HFFc6 (cell line): ENCODE data around the gene SPATA21. TPM values are rescaled to one million over a fixed set of nuclear protein-coding genes. Genes with fewer than 3 reads are reported as not detected.
A peak's percentile ranks its signal among the peaks of the same experiment; 100 is the strongest.
"Not testable (repeated sequence)": the region's sequence is repeated elsewhere in the genome, so short reads cannot be mapped to it uniquely, and the experiment has no call there.

ENCODE experiments used
- DNase-seq: peaks from one replicate; pipeline ENCODE4 v3.0.0-alpha.2; 2018
- H3K27ac Mint-ChIP-seq: 2 replicates; pipeline ENCODE4 v1.8.0; 2020; ENCODE audit warnings: mild to moderate bottlenecking, mixed read lengths
- H3K27me3 Mint-ChIP-seq: 2 replicates; pipeline ENCODE4 v1.8.0; 2021; ENCODE audit warnings: mild to moderate bottlenecking, moderate library complexity, mixed read lengths; ENCODE audit not compliant: insufficient read depth
- H3K36me3 Mint-ChIP-seq: 2 replicates; pipeline ENCODE4 v1.8.0; 2021; ENCODE audit warnings: low read depth, mixed read lengths
- H3K4me1 Mint-ChIP-seq: 2 replicates; pipeline ENCODE4 v1.8.0; 2020; ENCODE audit warnings: low read depth, mixed read lengths
- H3K4me3 Mint-ChIP-seq: 2 replicates; pipeline ENCODE4 v1.8.0; 2020; ENCODE audit warnings: mild to moderate bottlenecking, moderate library complexity, mixed read lengths
- H3K9me3 Mint-ChIP-seq: 2 replicates; pipeline ENCODE4 v1.8.0; 2020; ENCODE audit warnings: mild to moderate bottlenecking, mixed read lengths
- total RNA-seq, 6 experiments: library from RNA; stranded (reverse); fragmentation: NEBNext Ultra II Directional; extraction: Animal tissue kit (Norgen Biotek cat#: 25700); gene quantifications; 2 replicates in 1 of 6; 3 replicates in 5 of 6; pipeline ENCODE4 v1.2.3, GENCODE V29; 2021
- TF ChIP-seq, protein P1 (sequence below): fragments of 200-600 bp; sonication (generic); IDR thresholded peaks from 2 replicates; pipeline ENCODE4 v1.5.0; 2021; ENCODE audit warnings: antibody characterized with exemption, mild to moderate bottlenecking

SPATA21 gene
- total RNA-seq, 6 experiments from 2014 or later = 0.07 TPM; not detected in 5

DNA sequence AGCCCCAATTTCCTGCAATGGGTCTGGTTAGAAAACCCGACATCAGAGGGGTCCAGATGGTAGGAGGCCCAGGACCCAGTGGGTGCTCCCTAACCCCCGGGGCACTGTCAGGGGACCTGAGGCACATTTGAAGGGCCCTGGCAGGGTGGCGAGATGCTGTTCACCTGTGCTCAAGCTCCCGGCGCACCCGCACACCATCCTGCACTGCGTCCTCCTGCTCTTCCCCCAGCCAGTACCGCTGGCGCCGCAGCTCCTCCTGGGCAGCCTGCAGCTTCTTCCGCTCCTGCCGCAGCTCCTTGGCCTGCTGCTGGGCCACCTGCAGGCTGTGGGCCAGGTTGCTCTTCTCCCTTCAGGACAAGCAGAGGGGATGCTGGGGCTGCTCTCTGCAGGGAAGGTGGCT, 40.9 kb upstream of the SPATA21 start:
- DNase-seq = no peak
- peaks cover 8% of the 10 kb centered on the region; the same call in 1 of the 2 replicates for H3K36me3 Mint-ChIP-seq
- no peaks in the 10 kb centered on the region for H3K4me1 Mint-ChIP-seq
- TF ChIP-seq, protein P1, sequence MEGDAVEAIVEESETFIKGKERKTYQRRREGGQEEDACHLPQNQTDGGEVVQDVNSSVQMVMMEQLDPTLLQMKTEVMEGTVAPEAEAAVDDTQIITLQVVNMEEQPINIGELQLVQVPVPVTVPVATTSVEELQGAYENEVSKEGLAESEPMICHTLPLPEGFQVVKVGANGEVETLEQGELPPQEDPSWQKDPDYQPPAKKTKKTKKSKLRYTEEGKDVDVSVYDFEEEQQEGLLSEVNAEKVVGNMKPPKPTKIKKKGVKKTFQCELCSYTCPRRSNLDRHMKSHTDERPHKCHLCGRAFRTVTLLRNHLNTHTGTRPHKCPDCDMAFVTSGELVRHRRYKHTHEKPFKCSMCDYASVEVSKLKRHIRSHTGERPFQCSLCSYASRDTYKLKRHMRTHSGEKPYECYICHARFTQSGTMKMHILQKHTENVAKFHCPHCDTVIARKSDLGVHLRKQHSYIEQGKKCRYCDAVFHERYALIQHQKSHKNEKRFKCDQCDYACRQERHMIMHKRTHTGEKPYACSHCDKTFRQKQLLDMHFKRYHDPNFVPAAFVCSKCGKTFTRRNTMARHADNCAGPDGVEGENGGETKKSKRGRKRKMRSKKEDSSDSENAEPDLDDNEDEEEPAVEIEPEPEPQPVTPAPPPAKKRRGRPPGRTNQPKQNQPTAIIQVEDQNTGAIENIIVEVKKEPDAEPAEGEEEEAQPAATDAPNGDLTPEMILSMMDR = no peak
- no peak overlapping the region for H3K4me3 Mint-ChIP-seq
- peaks cover 4% of the 10 kb centered on the region for H3K27me3 Mint-ChIP-seq
- H3K27ac Mint-ChIP-seq = no peak overlapping the region
- H3K9me3 Mint-ChIP-seq = no peaks in the 10 kb centered on the region

DNA sequence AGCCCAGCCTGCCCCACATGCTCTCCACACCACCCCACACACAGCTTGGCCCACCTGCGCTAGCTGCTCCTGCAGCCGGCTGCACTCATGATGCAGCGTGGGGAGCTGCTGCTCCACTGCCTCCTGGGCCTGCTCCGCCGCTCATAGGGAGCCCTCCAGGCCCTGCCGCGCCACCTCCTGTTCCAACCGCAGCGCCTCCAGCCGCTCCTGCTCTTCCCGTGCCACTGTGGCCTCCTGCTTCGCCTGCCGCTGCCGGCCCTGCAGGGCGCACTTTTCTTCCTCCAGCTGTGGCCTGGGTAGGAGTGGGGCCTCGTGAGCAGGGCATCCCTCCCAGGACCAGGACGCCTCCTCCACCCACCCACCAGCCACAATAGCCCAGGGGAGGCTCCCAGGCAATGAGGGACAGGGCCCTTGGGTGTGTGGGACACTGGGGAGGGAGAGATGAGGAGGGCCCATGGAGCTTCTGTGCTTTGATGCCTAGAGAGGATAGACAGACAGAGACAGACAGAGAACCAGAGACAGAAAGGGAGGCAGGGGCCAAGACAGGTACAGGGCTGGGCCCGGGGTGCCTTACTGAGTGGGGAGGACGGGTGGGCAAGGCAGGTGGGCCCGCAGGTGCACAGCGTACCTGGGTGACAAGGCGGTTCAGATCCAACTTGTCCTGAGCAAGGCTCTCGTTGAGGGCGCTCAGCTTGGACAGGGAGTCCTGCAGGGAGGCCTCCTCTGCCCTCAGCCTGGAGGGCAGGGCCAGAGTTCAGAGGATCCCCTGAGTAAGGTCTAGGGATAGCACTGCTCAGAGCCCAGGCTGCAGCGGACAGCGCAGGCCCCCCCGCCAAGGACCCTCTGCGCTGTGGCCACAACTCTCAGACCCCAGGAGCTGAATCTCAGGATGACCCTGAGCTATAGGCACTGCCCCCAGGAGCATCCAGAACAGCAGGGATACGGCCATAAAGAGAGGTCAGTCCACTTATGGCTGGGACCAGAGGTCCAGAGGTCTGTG, 38.8 kb upstream of the SPATA21 start:
- not testable (repeated sequence) for DNase-seq, H3K27ac Mint-ChIP-seq, H3K4me1 Mint-ChIP-seq, H3K27me3 Mint-ChIP-seq, H3K9me3 Mint-ChIP-seq, H3K4me3 Mint-ChIP-seq
- H3K36me3 Mint-ChIP-seq = peaks cover 20% of the 10 kb centered on the region; the same call in 1 of the 2 replicates

DNA sequence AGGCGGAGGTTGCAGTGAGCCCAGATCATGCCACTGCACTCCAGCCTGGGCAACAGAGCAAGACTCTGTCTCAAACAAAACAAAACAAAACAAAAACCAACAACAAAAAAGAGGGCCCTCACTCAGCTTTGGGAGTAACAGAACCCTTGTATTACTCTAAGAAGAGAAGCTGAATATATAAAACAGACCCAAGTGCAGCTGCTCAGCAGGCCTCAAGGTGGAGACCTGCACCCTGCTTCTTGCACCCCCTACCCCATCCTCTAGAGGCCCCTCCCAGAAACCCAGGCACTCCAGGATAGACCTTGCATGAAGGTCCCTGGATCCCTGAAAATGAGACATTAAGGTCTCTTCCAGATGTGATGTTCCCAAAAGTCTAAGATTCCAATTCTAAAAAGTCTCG, 37.7 kb upstream of the SPATA21 start:
- H3K4me3 Mint-ChIP-seq, DNase-seq, H3K9me3 Mint-ChIP-seq, H3K27me3 Mint-ChIP-seq, H3K27ac Mint-ChIP-seq, H3K4me1 Mint-ChIP-seq: not testable (repeated sequence)
- H3K36me3 Mint-ChIP-seq = peaks cover 20% of the 10 kb centered on the region; the same call in 1 of the 2 replicates
- TF ChIP-seq, protein P1 = peak; percentile 33

DNA sequence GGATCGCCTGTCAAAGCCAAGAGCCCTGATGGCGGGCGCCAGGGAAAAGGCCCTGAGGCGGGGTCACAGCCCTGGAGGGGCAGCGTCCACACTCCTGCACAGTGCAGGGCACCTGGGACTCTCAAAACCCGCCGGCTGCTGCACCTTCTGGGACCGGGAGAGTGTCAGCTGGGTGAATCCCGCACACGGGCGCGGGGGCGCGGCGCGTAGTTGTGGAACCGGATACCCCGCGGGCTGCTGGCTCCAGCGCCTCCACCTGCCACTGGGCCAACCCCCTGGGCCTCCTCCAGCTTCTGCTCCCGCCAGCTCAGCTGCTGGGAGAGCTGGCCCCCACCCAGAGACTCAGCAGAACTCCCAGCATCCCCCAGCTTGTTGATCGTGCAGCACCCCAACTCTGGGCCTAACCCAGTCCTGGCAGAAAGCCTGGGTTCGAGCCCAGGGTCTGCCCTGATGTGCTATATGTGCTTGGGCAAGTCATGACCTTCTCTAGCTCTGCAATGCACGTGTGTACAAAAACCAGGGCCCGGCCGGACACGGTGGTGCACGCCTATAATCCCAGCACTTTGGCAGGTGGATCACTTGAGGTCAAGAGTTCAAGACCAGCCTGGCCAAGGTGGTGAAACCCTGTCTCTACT, 37.1 kb upstream of the SPATA21 start:
- Mint-ChIP-seq H3K4me3 (no peak overlapping the region), H3K9me3 (no peaks in the 10 kb centered on the region), H3K27ac (no peak overlapping the region), H3K36me3 (peaks cover 20% of the 10 kb centered on the region; the same call in 1 of the 2 replicates), H3K4me1 (no peaks in the 10 kb centered on the region), H3K27me3 (no peaks in the 10 kb centered on the region)
- DNase-seq = no peak
- TF ChIP-seq, protein P1 = no peak

DNA sequence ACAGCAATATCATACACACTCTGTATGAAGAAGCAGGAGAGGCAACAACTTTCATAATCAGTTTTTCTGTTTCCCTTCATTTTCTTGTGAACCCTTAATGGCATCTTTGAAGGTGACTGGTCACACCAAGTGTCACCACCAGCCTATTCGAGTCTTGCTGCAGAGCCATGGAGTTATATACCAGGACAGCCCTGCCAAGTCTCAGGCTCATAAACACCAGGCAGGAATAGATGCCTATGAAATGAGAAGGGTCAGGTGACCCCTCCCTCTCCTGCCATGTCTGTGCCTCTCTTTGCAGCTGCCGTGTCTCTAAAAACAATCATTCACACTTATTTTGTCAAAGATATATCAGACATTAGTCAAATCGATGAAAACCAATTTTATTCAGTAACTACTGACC, 31.3 kb upstream of the SPATA21 start:
- Mint-ChIP-seq H3K27ac (no peak overlapping the region), H3K4me3 (no peak overlapping the region), H3K9me3 (no peaks in the 10 kb centered on the region), H3K4me1 (peaks cover 4% of the 10 kb centered on the region; the same call in 1 of the 2 replicates), H3K36me3 (peaks cover 31% of the 10 kb centered on the region), H3K27me3 (no peaks in the 10 kb centered on the region; the same call in 1 of the 2 replicates)
- no peak for DNase-seq
- TF ChIP-seq, protein P1 = no peak
